Mesenchymal stem cell (in vitro differentiated cells and primary cell): ENCODE results near the gene LMF1.
A peak's percentile ranks its signal among the peaks of the same experiment; 100 is the strongest.

Experiments
- DNase-seq: peaks from one replicate; pipeline ENCODE4 v3.0.0-alpha.2; 2013
- H2AFZ ChIP-seq: one replicate; pipeline ENCODE4 v1.6.1; 2013; ENCODE audit warnings: low read depth, mild to moderate bottlenecking, control low read depth, inconsistent platforms, low read length, moderate library complexity
- H2AK5ac ChIP-seq: 2 replicates; pipeline ENCODE4 v1.6.1; 2013; ENCODE audit warnings: low read length, moderate library complexity, mild to moderate bottlenecking, inconsistent platforms; ENCODE audit not compliant: severe bottlenecking
- H2BK120ac ChIP-seq: one replicate; pipeline ENCODE4 v1.6.1; 2013; ENCODE audit warnings: low read depth, mild to moderate bottlenecking, inconsistent platforms, low read length, moderate library complexity
- H2BK12ac ChIP-seq, 2 experiments: one replicate each; pipeline ENCODE4 v1.6.1; 2013; ENCODE audit warnings: inconsistent platforms in 2 of 2, low read length in 2 of 2, mild to moderate bottlenecking in 2 of 2, moderate library complexity in 2 of 2, control low read depth in 1 of 2
- H2BK15ac ChIP-seq: one replicate; pipeline ENCODE4 v1.6.1; 2013; ENCODE audit warnings: mild to moderate bottlenecking, low read depth, inconsistent platforms; ENCODE audit not compliant: poor library complexity, severe bottlenecking
- H2BK5ac ChIP-seq: 2 replicates; pipeline ENCODE4 v1.6.1; 2013; ENCODE audit warnings: low read depth, mild to moderate bottlenecking, low read length, control low read depth, inconsistent platforms; ENCODE audit not compliant: poor library complexity, severe bottlenecking
- H3K14ac ChIP-seq, 2 experiments: one replicate each; pipeline ENCODE4 v1.6.1; 2013; ENCODE audit warnings: inconsistent platforms in 2 of 2, low read length in 2 of 2, control low read depth in 1 of 2, mild to moderate bottlenecking in 1 of 2, moderate library complexity in 1 of 2
- H3K18ac ChIP-seq, 2 experiments: one replicate each; pipeline ENCODE4 v1.6.1; 2013; ENCODE audit warnings: inconsistent platforms in 2 of 2, low read length in 2 of 2, control low read depth in 1 of 2, low read depth in 1 of 2, mild to moderate bottlenecking in 1 of 2
- H3K23ac ChIP-seq, 2 experiments: one replicate each; pipeline ENCODE4 v1.6.1; 2013; ENCODE audit warnings: inconsistent platforms in 2 of 2, low read length in 2 of 2, mild to moderate bottlenecking in 2 of 2, moderate library complexity in 2 of 2, control low read depth in 1 of 2
- H3K27ac ChIP-seq: 2 replicates; pipeline ENCODE4 v1.5.1; 2013; ENCODE audit warnings: mild to moderate bottlenecking, moderate library complexity, low read length, control low read depth, inconsistent platforms; ENCODE audit not compliant: poor library complexity, severe bottlenecking
- H3K27me3 ChIP-seq, 2 experiments: 2 replicates each; pipeline versions ENCODE4 v1.6.1 to v1.7.0; 2013; ENCODE audit warnings: low read length in 2 of 2, mild to moderate bottlenecking in 2 of 2, moderate library complexity in 2 of 2, control low read depth in 1 of 2, inconsistent platforms in 1 of 2; ENCODE audit not compliant: control insufficient read depth in 1 of 2, insufficient read depth in 1 of 2
- H3K36me3 ChIP-seq, 2 experiments: 2 replicates each; pipeline versions ENCODE4 v1.6.1 to v1.7.0; 2013; ENCODE audit warnings: low read length in 2 of 2, control low read depth in 1 of 2, inconsistent platforms in 1 of 2, low read depth in 1 of 2, mild to moderate bottlenecking in 1 of 2; ENCODE audit not compliant: insufficient read depth in 2 of 2, control insufficient read depth in 1 of 2
- H3K4ac ChIP-seq, 2 experiments: one replicate each; pipeline ENCODE4 v1.6.1; 2013; ENCODE audit warnings: inconsistent platforms in 2 of 2, low read length in 2 of 2, mild to moderate bottlenecking in 2 of 2, moderate library complexity in 2 of 2, control low read depth in 1 of 2, low read depth in 1 of 2
- H3K4me1 ChIP-seq: 2 replicates; pipeline ENCODE4 v1.6.1; 2013; ENCODE audit warnings: low read depth, low read length, control low read depth; ENCODE audit not compliant: control insufficient read depth, insufficient read depth
- H3K4me2 ChIP-seq: 2 replicates; pipeline ENCODE4 v1.6.1; 2013; ENCODE audit warnings: low read length, mild to moderate bottlenecking, inconsistent platforms; ENCODE audit not compliant: poor library complexity, severe bottlenecking
- H3K4me3 ChIP-seq, 2 experiments: 2 replicates each; pipeline versions ENCODE4 v1.5.1 to v1.7.0; 2013; ENCODE audit warnings: low read length in 2 of 2, mild to moderate bottlenecking in 2 of 2, control low read depth in 1 of 2, low read depth in 1 of 2; ENCODE audit not compliant: insufficient read depth in 1 of 2
- H3K79me1 ChIP-seq: replicated peaks from 2 replicates; pipeline ENCODE4 v1.6.1; 2013; ENCODE audit warnings: mild to moderate bottlenecking, control low read depth, low read length, inconsistent platforms; ENCODE audit not compliant: poor library complexity, severe bottlenecking
- H3K9ac ChIP-seq: 2 replicates; pipeline ENCODE4 v1.7.0; 2013; ENCODE audit warnings: mild to moderate bottlenecking, low read length, moderate library complexity
- H3K9me3 ChIP-seq: 2 replicates; pipeline ENCODE4 v1.7.0; 2013; ENCODE audit warnings: mild to moderate bottlenecking, low read length; ENCODE audit not compliant: control insufficient read depth
- H4K8ac ChIP-seq: one replicate; pipeline ENCODE4 v1.6.1; 2013; ENCODE audit warnings: inconsistent platforms, mild to moderate bottlenecking, low read length, moderate library complexity
- H4K91ac ChIP-seq: one replicate; pipeline ENCODE4 v1.6.1; 2013; ENCODE audit warnings: mild to moderate bottlenecking, low read length, inconsistent platforms
- WGBS: methylation state at CpG from one replicate; pipeline ENCODE4 v1.1.7; 2013; ENCODE audit warnings: mixed read lengths; 5-methylcytosine and 5-hydroxymethylcytosine counted together

The LMF1 gene

DNA sequence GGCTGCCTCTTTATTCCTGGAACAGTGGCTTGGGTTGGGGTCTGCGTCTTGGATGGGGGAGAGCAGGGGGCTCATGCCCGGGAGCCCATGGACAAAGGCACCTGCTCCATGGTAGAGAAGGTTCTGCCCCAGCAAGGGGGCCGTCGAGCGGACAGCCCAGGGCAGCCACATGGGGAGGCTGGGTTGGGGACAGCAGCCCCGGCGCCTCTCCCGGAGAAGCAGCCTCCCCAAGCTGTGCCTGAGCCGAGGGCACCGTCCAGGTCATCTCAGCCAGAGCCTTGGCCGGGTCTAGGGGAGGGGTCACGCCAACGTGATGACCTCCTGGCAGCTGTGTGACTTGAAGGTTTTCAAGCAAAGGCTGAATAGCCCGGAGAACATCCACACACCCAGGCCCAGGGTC, 137.4 kb downstream of the LMF1 start:
- Histone ChIP-seq H3K18ac (no peak overlapping the region), H3K36me3 (no peaks in the 10 kb centered on the region), H2BK120ac (no peak overlapping the region), H3K4me3 (no peak overlapping the region), H4K8ac (no peak overlapping the region), H2BK12ac (no peak overlapping the region), H2BK15ac (no peak overlapping the region), H3K23ac (no peak overlapping the region), H3K14ac (no peak overlapping the region), H3K27ac (no peak overlapping the region), H3K9me3 (peaks cover 28% of the 10 kb centered on the region), H3K4me1 (no peaks in the 10 kb centered on the region), H2BK5ac (no peak overlapping the region), H2AK5ac (no peak overlapping the region), H2AFZ (no peak overlapping the region), H3K9ac (no peak overlapping the region), H4K91ac (no peak overlapping the region), H3K4me2 (no peak overlapping the region), H3K4ac (no peak overlapping the region), H3K27me3 (peaks cover 0 to 29% of the 10 kb centered on the region in 2 experiments), H3K79me1 (no peaks in the 10 kb centered on the region)
- no peak for DNase-seq
- 84% methylated on average over 14 of the region's 14 CpGs for WGBS

DNA sequence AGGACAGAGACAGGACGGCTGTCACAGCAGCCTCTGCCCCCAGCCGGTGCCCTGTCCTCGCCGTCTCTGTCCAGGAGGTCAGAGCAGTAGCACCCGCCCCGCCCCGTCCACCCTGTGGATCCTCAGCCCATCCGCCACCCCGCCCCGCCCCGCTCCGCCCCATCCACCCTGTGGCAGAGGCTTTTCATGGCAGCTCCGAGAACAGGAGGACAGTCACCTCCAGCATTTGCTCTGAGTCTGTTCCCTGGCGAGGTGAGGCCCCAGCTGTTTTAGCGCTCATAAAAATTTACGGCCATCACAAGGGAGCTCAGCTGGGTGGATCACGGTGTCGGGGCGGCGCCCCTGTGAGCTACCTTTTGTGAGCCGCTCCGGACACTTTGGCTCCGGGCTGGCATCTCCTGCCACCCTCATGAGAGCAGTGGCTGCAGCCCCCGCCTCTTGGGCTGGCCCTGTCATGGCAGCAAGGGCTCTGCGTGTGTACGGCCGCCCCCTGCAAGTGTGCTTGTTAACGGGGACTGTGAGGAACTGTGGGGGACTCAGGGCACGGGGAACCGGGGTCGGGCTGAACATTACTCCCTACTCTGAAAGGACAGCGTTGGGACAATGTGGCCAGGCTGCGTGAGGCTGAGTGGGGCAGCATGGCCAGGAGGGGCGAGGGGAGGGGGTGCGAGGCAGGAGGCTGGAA, 138.0 kb downstream of the LMF1 start:
- no peak for DNase-seq
- peaks cover 24% of the 10 kb centered on the region for H3K9me3 ChIP-seq
- no peak overlapping the region for H2AFZ ChIP-seq
- no peak overlapping the region for H3K4me3 ChIP-seq
- no peak overlapping the region for H3K14ac ChIP-seq
- H3K27me3 ChIP-seq: peaks cover 0 to 35% of the 10 kb centered on the region in 2 experiments
- no peak overlapping the region for H2BK12ac ChIP-seq
- H3K4me2 ChIP-seq: no peak overlapping the region
- H3K27ac ChIP-seq: no peak overlapping the region
- no peak overlapping the region for H3K9ac ChIP-seq
- H3K79me1 ChIP-seq: no peaks in the 10 kb centered on the region
- no peak overlapping the region for H2BK120ac ChIP-seq
- no peak overlapping the region for H2BK5ac ChIP-seq
- no peak overlapping the region for H2BK15ac ChIP-seq
- H4K8ac ChIP-seq: no peak overlapping the region
- H4K91ac ChIP-seq: peak overlapping the region; percentile 12
- no peak overlapping the region for H2AK5ac ChIP-seq
- no peak overlapping the region for H3K4ac ChIP-seq
- H3K4me1 ChIP-seq: no peaks in the 10 kb centered on the region
- H3K18ac ChIP-seq: no peak overlapping the region
- WGBS: 84% methylated on average over 30 of the region's 35 CpGs
- H3K23ac ChIP-seq: no peak overlapping the region
- no peaks in the 10 kb centered on the region for H3K36me3 ChIP-seq

DNA sequence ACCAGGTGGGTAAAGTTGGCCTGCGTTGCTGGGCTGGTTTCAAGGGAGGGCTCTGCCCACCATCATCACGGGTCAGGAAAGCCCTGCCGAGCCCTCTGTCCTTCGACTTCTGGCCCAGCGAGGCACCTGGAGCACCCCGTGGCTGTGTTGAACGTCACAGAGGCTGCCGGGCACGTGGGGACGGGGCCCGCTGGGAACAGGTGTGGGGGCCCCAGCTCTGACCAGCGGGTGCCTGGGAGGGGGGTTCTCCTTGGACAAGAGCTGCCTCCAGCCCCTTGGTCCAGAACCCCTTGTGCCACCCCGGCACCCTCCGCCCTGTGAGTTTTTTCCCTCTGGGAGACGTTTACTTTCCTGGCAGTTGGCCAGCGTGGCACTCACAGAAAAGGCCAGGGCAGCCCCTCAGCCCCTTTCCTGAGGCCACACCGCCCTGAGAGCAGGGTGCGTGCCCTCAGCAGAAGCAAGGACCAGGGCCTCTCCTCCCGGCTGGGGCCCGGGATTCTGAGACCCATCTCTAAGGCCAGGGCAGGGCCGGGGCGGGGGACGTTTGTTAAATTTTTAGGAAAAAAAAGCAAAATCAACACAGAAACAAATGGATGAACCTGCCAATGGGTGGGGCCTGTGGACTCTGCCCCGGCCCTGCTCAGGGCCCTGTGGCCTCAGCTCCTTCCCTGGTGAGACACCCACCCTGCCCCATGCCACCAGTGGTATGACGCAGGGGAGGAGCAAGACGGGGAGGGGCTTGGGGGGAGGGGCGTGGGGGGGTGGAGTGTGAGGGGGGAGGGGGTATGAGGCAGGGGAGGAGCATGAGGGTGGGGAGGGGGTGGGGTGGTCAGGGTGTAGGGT, 139.0 kb downstream of the LMF1 start:
- H2BK120ac ChIP-seq: no peak overlapping the region
- no peak overlapping the region for H3K14ac ChIP-seq
- H2BK12ac ChIP-seq: no peak overlapping the region
- H3K9me3 ChIP-seq: peaks cover 22% of the 10 kb centered on the region
- H3K23ac ChIP-seq: no peak overlapping the region
- no peak overlapping the region for H3K4me2 ChIP-seq
- no peak overlapping the region for H3K9ac ChIP-seq
- peaks cover 0 to 44% of the 10 kb centered on the region in 2 experiments for H3K27me3 ChIP-seq
- no peak for DNase-seq
- H3K4ac ChIP-seq: no peak overlapping the region
- H3K18ac ChIP-seq: no peak overlapping the region
- H3K4me1 ChIP-seq: no peaks in the 10 kb centered on the region
- 84% methylated on average over 23 of the region's 27 CpGs for WGBS
- no peaks in the 10 kb centered on the region for H3K79me1 ChIP-seq
- H4K8ac ChIP-seq: no peak overlapping the region
- H3K36me3 ChIP-seq: no peaks in the 10 kb centered on the region
- no peak overlapping the region for H2BK15ac ChIP-seq
- no peak overlapping the region for H3K27ac ChIP-seq
- no peak overlapping the region for H4K91ac ChIP-seq
- H2AK5ac ChIP-seq: no peak overlapping the region
- no peak overlapping the region for H3K4me3 ChIP-seq
- H2AFZ ChIP-seq: no peak overlapping the region
- no peak overlapping the region for H2BK5ac ChIP-seq

DNA sequence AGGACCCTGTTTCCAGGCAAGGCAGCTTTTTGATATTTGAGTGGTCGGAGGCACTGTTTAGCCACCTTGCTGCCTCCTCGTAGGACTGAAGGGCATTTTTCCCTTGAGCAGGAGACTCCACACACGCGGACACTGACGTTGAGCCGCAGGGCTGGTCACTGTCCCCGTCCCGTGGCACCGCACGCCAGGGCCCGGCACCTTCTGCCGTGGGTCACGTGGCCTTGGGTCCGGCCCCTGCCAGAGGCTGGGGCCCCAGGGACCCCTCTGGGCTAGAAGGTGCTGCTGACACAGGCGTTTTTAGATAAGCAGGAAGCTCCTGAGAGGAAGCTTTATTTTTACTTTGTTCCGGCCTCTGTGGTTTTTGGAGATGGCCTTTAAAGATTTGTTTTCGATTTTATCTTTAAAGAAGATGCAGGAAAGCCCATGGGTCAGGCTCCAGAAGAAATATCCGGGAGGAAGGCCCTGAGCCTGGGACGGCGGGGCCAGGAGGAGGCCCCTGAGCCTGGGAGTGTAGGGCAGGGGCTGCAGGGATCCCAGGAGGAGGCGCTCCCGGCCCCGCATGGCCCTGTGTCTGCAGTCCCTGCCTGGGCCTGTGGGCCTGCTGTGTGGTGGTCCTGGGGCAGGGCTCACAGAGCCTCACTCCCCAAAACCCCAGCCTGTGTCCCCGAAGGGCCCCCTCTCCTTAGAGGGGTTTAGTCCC, 139.8 kb downstream of the LMF1 start:
- H2AFZ ChIP-seq: no peak overlapping the region
- H2BK120ac ChIP-seq: no peak overlapping the region
- H2BK15ac ChIP-seq: no peak overlapping the region
- no peak overlapping the region for H4K91ac ChIP-seq
- H3K23ac ChIP-seq: no peak overlapping the region
- peaks cover 15% of the 10 kb centered on the region for H3K9me3 ChIP-seq
- no peak overlapping the region for H3K27ac ChIP-seq
- no peak for DNase-seq
- WGBS: 88% methylated on average over 24 of the region's 24 CpGs
- H3K4me3 ChIP-seq: no peak overlapping the region
- H3K9ac ChIP-seq: no peak overlapping the region
- no peak overlapping the region for H3K14ac ChIP-seq
- H3K4me2 ChIP-seq: no peak overlapping the region
- no peaks in the 10 kb centered on the region for H3K79me1 ChIP-seq
- H2AK5ac ChIP-seq: no peak overlapping the region
- no peak overlapping the region for H2BK5ac ChIP-seq
- H3K4me1 ChIP-seq: no peaks in the 10 kb centered on the region
- no peak overlapping the region for H3K18ac ChIP-seq
- H3K27me3 ChIP-seq: peaks cover 0 to 48% of the 10 kb centered on the region in 2 experiments
- H2BK12ac ChIP-seq: no peak overlapping the region
- H3K36me3 ChIP-seq: no peaks in the 10 kb centered on the region
- H3K4ac ChIP-seq: no peak overlapping the region
- H4K8ac ChIP-seq: no peak overlapping the region
